Ramos (cell line): ENCODE measurements around the gene SLC52A1.
"Not testable (repeated sequence)": the region's sequence is repeated elsewhere in the genome, so short reads cannot be mapped to it uniquely, and the experiment has no call there.

ENCODE experiments used
- in situ Hi-C: fragments of 300-500 bp; cut with MboI; formaldehyde crosslinking; loops from one replicate; pipeline ENCODE4 v1.14.3; 2022; ENCODE audit warnings: low sequenced_read_pairs; ENCODE audit not compliant: unreplicated experiment

SLC52A1 gene

GRCh38 chr17:5032865-5033264 is 2.4 kb downstream of the SLC52A1 start:
- in situ Hi-C loops: no loop called here

GRCh38 chr17:5031365-5032082 is 3.7 kb downstream of the SLC52A1 start:
- in situ Hi-C loops: no loop called here

- in situ Hi-C loops: not testable (repeated sequence)
Measured at GRCh38 chr17:5030168-5030567, 5.1 kb downstream of the SLC52A1 start.

- in situ Hi-C loops: no loop called here
Measured at GRCh38 chr17:5027916-5028315, 7.3 kb downstream of the SLC52A1 start.

GRCh38 chr17:5027299-5027698 is 7.9 kb downstream of the SLC52A1 start:
- in situ Hi-C loops: no loop called here

GRCh38 chr17:5024604-5025003 is 10.6 kb downstream of the SLC52A1 start:
- in situ Hi-C loops: no loop called here

- in situ Hi-C loops: no loop called here
Measured at GRCh38 chr17:5023588-5024147, 11.6 kb downstream of the SLC52A1 start.

- in situ Hi-C loops: no loop called here
Measured at GRCh38 chr17:5022171-5022711, 13.0 kb downstream of the SLC52A1 start.

- in situ Hi-C loops: no loop called here
Measured at GRCh38 chr17:5020502-5021023, 14.7 kb downstream of the SLC52A1 start.

GRCh38 chr17:5019475-5019956 is 15.7 kb downstream of the SLC52A1 start:
- in situ Hi-C loops: no loop called here

GRCh38 chr17:5014357-5014756 is 20.9 kb downstream of the SLC52A1 start:
- in situ Hi-C loops: no loop called here

- in situ Hi-C loops: no loop called here
Measured at GRCh38 chr17:5011928-5012327, 23.3 kb downstream of the SLC52A1 start.

GRCh38 chr17:5003214-5003867 is 31.9 kb downstream of the SLC52A1 start:
- in situ Hi-C loops: no loop called here

- in situ Hi-C loops: no loop called here
Measured at GRCh38 chr17:5002121-5002788, 33.0 kb downstream of the SLC52A1 start.

- in situ Hi-C loops: no loop called here
Measured at GRCh38 chr17:5000237-5000639, 35.0 kb downstream of the SLC52A1 start.

- in situ Hi-C loops: no loop called here
Measured at GRCh38 chr17:4999430-5000093, 35.7 kb downstream of the SLC52A1 start.

GRCh38 chr17:4998732-4999429 is 36.3 kb downstream of the SLC52A1 start:
- in situ Hi-C loops: no loop called here

- in situ Hi-C loops: no loop called here
Measured at GRCh38 chr17:4998027-4998731, 37.0 kb downstream of the SLC52A1 start.
